Spleen (tissue), 11 donors: Measurements from ENCODE around the gene HGF. TPM values are rescaled to one million over a fixed set of nuclear protein-coding genes. Genes with fewer than 3 reads are reported as not detected.

ENCODE experiments used
- DNase-seq: peaks from one replicate; pipeline ENCODE4 v3.0.0-alpha.2; 2020
- H3K27ac ChIP-seq, 8 donors: fragments of 200-600 bp; sonication (generic) in 7 of 8; 1 replicate in 4 of 8; 2 replicates in 4 of 8; pipeline versions ENCODE4 v1.5.0 to v1.8.0; 2016 to 2021; ENCODE audit warnings: inconsistent platforms in 4 of 8, mild to moderate bottlenecking in 4 of 8, moderate library complexity in 1 of 8
- H3K27me3 ChIP-seq, 7 donors: fragments of 200-600 bp; sonication (generic) in 6 of 7; replicated peaks in 1 of 7; 1 replicate in 4 of 7; 2 replicates in 3 of 7; pipeline versions ENCODE4 v1.5.0 to v1.8.0; 2016 to 2021; ENCODE audit warnings: inconsistent platforms in 3 of 7, mild to moderate bottlenecking in 1 of 7
- H3K36me3 ChIP-seq, 6 donors: fragments of 200-600 bp; sonication (generic) in 5 of 6; 1 replicate in 4 of 6; 2 replicates in 2 of 6; pipeline versions ENCODE4 v1.5.0 to v1.8.0; 2016 to 2021; ENCODE audit warnings: inconsistent platforms in 2 of 6
- H3K4me1 ChIP-seq, 6 donors: fragments of 200-600 bp; sonication (generic) in 5 of 6; 1 replicate in 3 of 6; 2 replicates in 3 of 6; pipeline versions ENCODE4 v1.5.0 to v1.8.0; 2016 to 2021; ENCODE audit warnings: inconsistent platforms in 3 of 6
- H3K4me3 ChIP-seq, 8 donors: fragments of 200-600 bp; sonication (generic) in 7 of 8; 1 replicate in 4 of 8; 2 replicates in 4 of 8; pipeline versions ENCODE4 v1.5.0 to v1.8.0; 2016 to 2021; ENCODE audit warnings: inconsistent platforms in 4 of 8, mild to moderate bottlenecking in 4 of 8, moderate library complexity in 2 of 8
- H3K9me3 ChIP-seq, 8 donors: fragments of 200-600 bp; sonication (generic) in 7 of 8; 1 replicate in 4 of 8; 2 replicates in 4 of 8; pipeline versions ENCODE4 v1.5.0 to v1.8.0; 2016 to 2021; ENCODE audit warnings: inconsistent platforms in 4 of 8
- CTCF ChIP-seq, 11 experiments: fragments of 200-600 bp in 7 of 11; fragments of 450-650 bp in 4 of 11; sonication (generic) in 4 of 11; IDR thresholded peaks in 8 of 11; conservative IDR thresholded peaks in 3 of 11; 1 replicate in 7 of 11; 2 replicates in 4 of 11; pipeline versions ENCODE4 v1.4.0 to v1.8.0; 2016 to 2021; ENCODE audit warnings: antibody characterized with exemption in 11 of 11, inconsistent platforms in 4 of 11, mild to moderate bottlenecking in 1 of 11
- POLR2A ChIP-seq, 3 donors: fragments of 450-650 bp; IDR thresholded peaks; one replicate each; pipeline ENCODE4 v1.5.1; 2017; ENCODE audit warnings: antibody characterized with exemption in 3 of 3, mild to moderate bottlenecking in 1 of 3
- POLR2AphosphoS5 ChIP-seq, 3 donors: sonication (generic); formaldehyde crosslinking; IDR thresholded peaks; one replicate each; pipeline ENCODE4 v1.5.1; 2017; ENCODE audit warnings: antibody characterized with exemption in 3 of 3
- WGBS, 5 donors: extraction: QIAGEN DNeasy Blood & Tissue Kit in 3 of 5; methylation state at CpG; one replicate each; pipeline versions ENCODE4 v1.1.5 to v1.1.7; 2013 to 2018; 5-methylcytosine and 5-hydroxymethylcytosine counted together
- intact Hi-C: fragments of 100-400 bp; cut with DNase I; formaldehyde crosslinking; loops from one replicate; pipeline ENCODE4 v1.15.0; 2023; ENCODE audit warnings: low total_unique reads
- polyA plus RNA-seq, 3 donors: library from polyadenylated mRNA; stranded (reverse); fragments of 200-250 nt; gene quantifications; one replicate each; pipeline ENCODE4 v1.2.1, GENCODE V29; 2013
- total RNA-seq, 7 donors: library from RNA; depleted of rRNA in 3 of 7; stranded (reverse); fragments of >200 nt in 3 of 7; fragmentation: NEBNext Ultra II Directional in 4 of 7; extraction: Animal tissue kit (Norgen Biotek cat#: 25700) in 4 of 7; gene quantifications; one replicate each; pipeline versions ENCODE4 v1.1.0 to v1.2.1, GENCODE V29; 2016 to 2021
- donor health status: healthy with polysubstance abuse.
- donor health status: DM: no; HTN: no; CAD: no; lungs with moderate emphysema.
- donor health status: DM: no; HTN: no; CAD: no.
- donor health status: Bipolar disorder and iron deficiency.
- donor health status: healthy.
- donor health status: DM: no; HTN: no; CAD: no.
- donor health status: DM: yes; HTN: yes; CAD: no.

The HGF gene
- total and polyA plus RNA-seq, 10 donors, result 0.80 to 33.6 (median 18.6) TPM

- Histone ChIP-seq H3K27ac (no peak overlapping the region), H3K4me3 (no peak overlapping the region), H3K36me3 (no peaks in the 10 kb centered on the region), H3K27me3 (no peaks in the 10 kb centered on the region), H3K4me1 (peaks cover 0 to 38% (median 0%) of the 10 kb centered on the region in 6 donors), H3K9me3 (no peaks in the 10 kb centered on the region)
- intact Hi-C loops, result no loop called here
- no peak for DNase-seq
- WGBS, 5 donors, result 87 to 92% (median 89%) methylated on average over 5 of the region's 5 CpGs
- TF ChIP-seq POLR2AphosphoS5 (IDR thresholded peaks at IDR 0.05) (no peak), POLR2A (IDR thresholded peaks at IDR 0.05) (no peak), CTCF (IDR thresholded peaks at IDR 0.05 in 8 of 11, conservative IDR thresholded peaks at IDR 0.05 in 3 of 11) (no peak)
These were observed 4.7 kb upstream of the HGF start for GRCh38 chr7:81774551-81774950.

- intact Hi-C loops, result no loop called here
- H3K36me3 ChIP-seq, result no peaks in the 10 kb centered on the region
- H3K27ac ChIP-seq, result peak overlapping the region in 7 of 8 donors; percentile 25 to 79 (median 66)
These were observed 929 bp upstream of the HGF start for GRCh38 chr7:81770728-81771223.

GRCh38 chr7:81768951-81769778 lies 682 bp downstream of the HGF start:
- no peak for DNase-seq
- TF ChIP-seq POLR2AphosphoS5 (IDR thresholded peaks at IDR 0.05), result no peak
- no peak for TF ChIP-seq POLR2A (IDR thresholded peaks at IDR 0.05)
- no peak for TF ChIP-seq CTCF (IDR thresholded peaks at IDR 0.05 in 8 of 11, conservative IDR thresholded peaks at IDR 0.05 in 3 of 11)
- peaks cover 0 to 44% (median 0%) of the 10 kb centered on the region in 6 donors for H3K4me1 ChIP-seq
- H3K27me3 ChIP-seq, result no peaks in the 10 kb centered on the region
- intact Hi-C loops, result no loop called here
- WGBS, 5 donors, result 6 to 10% (median 8%) methylated on average over 9 of the region's 9 CpGs
- H3K27ac ChIP-seq, result peak overlapping the region in 7 of 8 donors; percentile 26 to 79 (median 66)
- H3K36me3 ChIP-seq, result no peaks in the 10 kb centered on the region
- H3K4me3 ChIP-seq, result peak overlapping the region; percentile 13 to 53 (median 29)
- no peaks in the 10 kb centered on the region for H3K9me3 ChIP-seq

More at GRCh38 chr7:81770728-81771223, 929 bp upstream of the HGF start:
- H3K27me3 ChIP-seq, result no peaks in the 10 kb centered on the region
- no peaks in the 10 kb centered on the region for H3K9me3 ChIP-seq
- H3K4me1 ChIP-seq, result peaks cover 0 to 44% (median 0%) of the 10 kb centered on the region in 6 donors
- no peak for TF ChIP-seq POLR2AphosphoS5 (IDR thresholded peaks at IDR 0.05)
- TF ChIP-seq POLR2A (IDR thresholded peaks at IDR 0.05), result no peak
- no peak for TF ChIP-seq CTCF (IDR thresholded peaks at IDR 0.05 in 8 of 11, conservative IDR thresholded peaks at IDR 0.05 in 3 of 11)
- DNase-seq, result no peak
- peak overlapping the region in 1 of 8 donors; percentile 53 for H3K4me3 ChIP-seq
- WGBS, 5 donors, result 65 to 74% (median 67%) methylated on average over 7 of the region's 7 CpGs

- Histone ChIP-seq H3K36me3 (no peaks in the 10 kb centered on the region), H3K4me1 (peaks cover 0 to 37% (median 0%) of the 10 kb centered on the region in 6 donors), H3K9me3 (no peaks in the 10 kb centered on the region), H3K4me3 (peak overlapping the region in 4 of 8 donors; percentile 33 to 53 (median 40)), H3K27ac (peak overlapping the region in 5 of 8 donors; percentile 19 to 79 (median 66)), H3K27me3 (no peaks in the 10 kb centered on the region)
- DNase-seq, result no peak
- intact Hi-C loops, result no loop called here
- TF ChIP-seq CTCF (IDR thresholded peaks at IDR 0.05 in 8 of 11, conservative IDR thresholded peaks at IDR 0.05 in 3 of 11) (no peak), POLR2A (IDR thresholded peaks at IDR 0.05) (no peak), POLR2AphosphoS5 (IDR thresholded peaks at IDR 0.05) (no peak)
- 73 to 84% (median 79%) methylated on average over 5 of the region's 5 CpGs for WGBS, 5 donors
These were observed 1.9 kb downstream of the HGF start for GRCh38 chr7:81767926-81768325.
